Fibroblast of skin of left biceps (primary cell): ENCODE results near the gene L2HGDH.

Source experiments
- DNase-seq, 2 experiments: peaks; one replicate each; pipeline ENCODE4 v3.0.0-alpha.2; 2013; ENCODE audit warnings: low read depth in 2 of 2

The L2HGDH gene

GRCh38 chr14:50288146-50288545 is 23.9 kb downstream of the L2HGDH start:
- DNase-seq: no peak

GRCh38 chr14:50285861-50286260 is 26.2 kb downstream of the L2HGDH start:
- DNase-seq: no peak

- no peak for DNase-seq
Observed at GRCh38 chr14:50272498-50272897, 39.5 kb downstream of the L2HGDH start.

- no peak for DNase-seq
Observed at GRCh38 chr14:50270932-50271331, 41.1 kb downstream of the L2HGDH start.

GRCh38 chr14:50265029-50265428 is 47.0 kb downstream of the L2HGDH start:
- DNase-seq: no peak

- no peak for DNase-seq
Observed at GRCh38 chr14:50263321-50263720, 48.7 kb downstream of the L2HGDH start.

GRCh38 chr14:50262865-50263264 is 49.2 kb downstream of the L2HGDH start:
- DNase-seq: no peak

GRCh38 chr14:50260511-50260910 is 51.5 kb downstream of the L2HGDH start:
- peak in 1 of 2 experiments; percentile 15 for DNase-seq

GRCh38 chr14:50260072-50260471 is 52.0 kb downstream of the L2HGDH start:
- DNase-seq: no peak

GRCh38 chr14:50257732-50258131 is 54.3 kb downstream of the L2HGDH start:
- DNase-seq: no peak

GRCh38 chr14:50254248-50254647 is 57.8 kb downstream of the L2HGDH start:
- DNase-seq: no peak

GRCh38 chr14:50249136-50249775 is 62.8 kb downstream of the L2HGDH start:
- DNase-seq: no peak

- no peak for DNase-seq
Observed at GRCh38 chr14:50247245-50247644, 64.8 kb downstream of the L2HGDH start.

- no peak for DNase-seq
Observed at GRCh38 chr14:50242566-50243310, 69.3 kb downstream of the L2HGDH start.

- DNase-seq: no peak
Observed at GRCh38 chr14:50242096-50242495, 69.9 kb downstream of the L2HGDH start.

GRCh38 chr14:50237427-50237826 is 74.6 kb downstream of the L2HGDH start:
- no peak for DNase-seq

- no peak for DNase-seq
Observed at GRCh38 chr14:50233951-50234250, 78.1 kb downstream of the L2HGDH start.

- no peak for DNase-seq
Observed at GRCh38 chr14:50233166-50233950, 78.7 kb downstream of the L2HGDH start.

- DNase-seq: no peak
Observed at GRCh38 chr14:50232276-50232642, 79.8 kb downstream of the L2HGDH start.

- DNase-seq: peak; percentile 54 to 68
Observed at GRCh38 chr14:50231475-50232275, 80.4 kb downstream of the L2HGDH start, which contains the start of gene SOS2. SOS2 (minus strand) TSS chr14:50231578; CDS start chr14:50231283, 295 bp downstream.

GRCh38 chr14:50230701-50231474 is 81.1 kb downstream of the L2HGDH start:
- peak; percentile 11 to 15 for DNase-seq
